GM18526 (cell line): ENCODE results near the gene SCFD2.

Experiments
- POLR2A ChIP-seq: IDR thresholded peaks from 3 replicates; pipeline ENCODE4 v1.6.1; 2011; ENCODE audit not compliant: insufficient read length; ENCODE audit errors: extremely low read depth

SCFD2 gene

DNA sequence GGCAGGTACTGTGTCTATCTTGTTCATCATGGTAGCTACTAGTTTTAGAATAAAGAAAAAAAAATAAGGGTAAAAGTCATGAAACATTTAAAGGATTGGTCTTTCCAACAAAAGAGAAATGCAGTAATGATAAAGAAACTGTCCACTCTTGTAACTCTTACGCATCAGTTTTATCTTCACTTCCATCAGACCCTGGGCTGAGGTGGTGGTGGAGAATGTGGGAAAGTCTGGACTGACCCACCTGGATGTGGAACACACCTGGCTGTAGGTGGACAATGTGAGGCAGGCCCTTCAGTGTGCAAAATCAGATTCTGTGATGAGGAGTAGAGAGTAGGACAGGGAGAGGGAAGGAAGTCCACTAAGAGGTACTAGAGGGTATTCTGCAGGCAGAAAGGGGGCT is 375.2 kb downstream of the SCFD2 start:
- TF ChIP-seq POLR2A: no peak

DNA sequence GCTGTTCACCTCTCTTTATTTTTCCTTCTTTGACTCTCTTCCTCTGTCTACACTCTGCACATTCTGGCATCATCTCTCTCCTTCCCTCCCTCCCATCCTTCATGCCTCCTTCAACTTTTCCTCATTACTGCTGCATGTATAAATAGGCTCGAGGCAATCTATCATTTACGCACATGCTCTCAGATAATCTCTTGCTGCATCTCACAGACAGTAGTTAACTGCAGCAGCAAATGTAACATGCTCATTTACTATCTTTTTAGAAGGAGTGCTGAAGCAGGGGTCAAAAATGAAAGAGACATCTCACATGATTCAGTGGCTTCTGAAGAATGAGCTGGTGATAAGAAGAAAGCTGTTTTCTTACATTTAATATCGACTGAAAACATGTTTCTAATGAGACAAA is 376.0 kb downstream of the SCFD2 start:
- TF ChIP-seq POLR2A: no peak

DNA sequence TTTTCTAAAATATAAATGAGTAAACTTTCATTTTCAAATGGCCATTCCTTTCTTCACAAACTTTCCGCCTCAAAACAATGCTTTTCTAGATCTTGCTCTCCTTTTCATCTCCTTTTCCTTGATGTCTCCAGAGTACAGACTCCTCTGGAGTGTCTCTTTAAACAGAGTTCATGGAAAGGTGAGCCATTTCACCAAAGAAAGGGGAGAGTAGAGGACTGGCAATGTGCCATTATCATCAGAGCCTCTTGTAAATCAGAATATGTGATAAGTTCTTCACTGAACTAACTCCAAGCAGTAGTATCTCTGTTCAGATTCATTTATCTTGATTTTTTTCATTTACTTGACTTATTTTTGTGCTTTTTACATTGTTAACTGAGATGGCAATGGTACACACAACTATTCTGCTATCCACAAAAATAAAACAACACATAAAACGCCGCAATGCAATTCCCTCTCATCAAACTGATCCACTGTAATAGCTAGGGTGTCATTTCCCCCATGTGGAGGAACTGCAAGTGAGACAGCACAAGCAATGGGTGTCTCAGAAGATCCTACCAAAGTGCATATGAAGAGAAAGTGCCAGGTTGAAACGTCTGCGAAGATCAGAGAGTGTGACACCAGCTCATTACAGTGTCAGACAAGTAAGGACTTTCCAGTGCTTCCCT is 378.3 kb downstream of the SCFD2 start:
- no peak for TF ChIP-seq POLR2A

DNA sequence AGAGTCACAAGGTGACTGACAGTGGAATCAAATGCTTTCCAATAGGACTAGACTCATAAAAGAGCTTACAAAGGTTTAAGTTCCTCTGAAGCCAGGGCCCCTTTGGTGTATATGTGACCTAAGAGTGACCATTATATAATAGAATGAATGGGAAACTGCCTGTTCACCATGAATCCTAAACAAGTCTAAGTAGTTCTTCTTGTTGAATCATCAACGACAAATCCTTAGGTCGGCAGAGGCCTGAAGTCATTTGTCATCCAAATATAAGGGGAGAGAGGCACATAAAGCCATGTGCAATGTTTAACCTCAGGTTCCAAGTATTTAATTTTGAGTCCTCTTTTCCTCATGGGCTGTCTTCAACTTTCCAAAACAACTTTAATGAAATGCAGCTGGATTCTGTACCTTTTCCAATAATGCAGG is 381.4 kb downstream of the SCFD2 start:
- TF ChIP-seq POLR2A: no peak

DNA sequence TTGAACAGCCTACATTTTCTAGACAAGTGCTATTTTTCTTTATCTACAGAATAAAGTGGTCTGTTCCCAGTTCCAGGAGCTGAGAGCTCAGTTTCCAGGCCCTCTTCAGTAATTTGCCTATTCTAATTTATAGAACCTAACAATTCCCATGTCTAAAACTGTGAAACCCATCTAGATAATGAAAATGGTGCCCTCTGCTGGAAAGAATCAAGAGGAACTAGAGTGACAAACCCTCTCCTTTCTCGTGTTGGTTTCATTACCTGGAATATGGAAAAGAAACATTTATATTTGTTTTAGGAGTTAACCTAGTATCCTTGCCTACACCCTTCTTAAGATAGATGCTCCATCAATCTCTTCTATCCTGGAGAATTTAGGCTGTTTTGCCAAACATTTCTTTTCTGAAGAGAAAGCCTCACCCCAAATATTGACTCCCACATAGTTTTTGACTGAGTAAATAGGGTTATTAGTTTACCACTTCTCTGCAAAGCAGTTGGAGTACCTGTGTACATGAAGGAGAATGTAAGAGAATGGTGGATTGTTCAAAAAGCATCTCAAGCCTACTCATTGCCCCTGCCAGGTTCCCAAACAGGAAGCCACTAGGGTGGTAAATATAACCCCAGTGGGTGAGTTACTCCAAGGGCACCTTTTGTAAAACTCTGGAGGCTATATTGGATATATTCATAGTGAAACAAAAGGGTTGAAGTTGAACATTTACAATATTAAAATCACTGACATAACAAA is 382.1 kb downstream of the SCFD2 start:
- TF ChIP-seq POLR2A: no peak

DNA sequence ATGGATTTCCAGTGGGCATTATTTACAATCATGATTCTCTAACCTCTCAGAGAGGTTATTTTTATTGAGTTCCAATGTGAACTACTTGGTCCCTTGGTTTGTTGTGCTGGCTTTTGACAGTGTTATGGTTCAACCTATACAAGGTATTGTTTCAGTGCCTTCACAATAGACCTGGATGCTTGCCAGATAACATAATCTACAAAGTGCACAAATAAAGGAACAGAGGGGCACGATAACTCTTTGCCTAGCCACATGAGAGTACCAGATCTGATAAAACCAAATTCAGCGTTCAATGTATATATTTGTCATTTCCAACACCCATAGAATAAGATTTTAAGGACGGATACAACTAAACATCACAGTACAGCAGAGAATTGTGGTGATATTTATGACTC is 382.9 kb downstream of the SCFD2 start:
- TF ChIP-seq POLR2A: no peak

DNA sequence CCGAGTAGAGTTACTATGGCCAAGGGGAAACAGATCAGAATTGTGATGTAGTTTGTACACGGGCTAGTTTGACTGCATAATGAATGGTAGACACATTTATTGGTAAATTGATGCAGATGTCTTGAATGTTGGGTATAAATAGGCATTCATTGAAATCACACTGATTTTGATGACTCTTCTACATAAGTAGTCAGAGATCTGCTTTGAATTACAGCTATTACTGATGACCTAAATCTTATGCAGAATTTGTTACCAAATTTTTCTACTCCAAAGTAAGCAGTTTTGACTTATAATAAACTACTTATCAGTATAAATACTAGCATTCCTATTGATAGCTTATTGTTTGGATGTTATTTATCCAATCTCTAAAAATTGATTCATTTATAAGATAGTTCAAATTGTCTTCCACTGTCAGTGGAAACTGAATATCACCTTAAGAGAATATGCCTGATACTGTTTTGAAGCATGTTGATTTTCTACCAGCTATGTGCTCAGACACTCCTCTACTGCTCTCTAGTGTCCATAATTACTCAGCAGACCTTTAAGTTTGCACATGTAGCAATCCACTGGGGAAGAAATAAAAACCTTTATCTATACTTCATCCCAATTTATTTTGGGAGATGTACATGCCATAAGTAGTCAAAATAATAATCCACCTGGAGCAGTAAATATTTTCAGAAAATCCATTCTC is 383.5 kb downstream of the SCFD2 start:
- TF ChIP-seq POLR2A: no peak

DNA sequence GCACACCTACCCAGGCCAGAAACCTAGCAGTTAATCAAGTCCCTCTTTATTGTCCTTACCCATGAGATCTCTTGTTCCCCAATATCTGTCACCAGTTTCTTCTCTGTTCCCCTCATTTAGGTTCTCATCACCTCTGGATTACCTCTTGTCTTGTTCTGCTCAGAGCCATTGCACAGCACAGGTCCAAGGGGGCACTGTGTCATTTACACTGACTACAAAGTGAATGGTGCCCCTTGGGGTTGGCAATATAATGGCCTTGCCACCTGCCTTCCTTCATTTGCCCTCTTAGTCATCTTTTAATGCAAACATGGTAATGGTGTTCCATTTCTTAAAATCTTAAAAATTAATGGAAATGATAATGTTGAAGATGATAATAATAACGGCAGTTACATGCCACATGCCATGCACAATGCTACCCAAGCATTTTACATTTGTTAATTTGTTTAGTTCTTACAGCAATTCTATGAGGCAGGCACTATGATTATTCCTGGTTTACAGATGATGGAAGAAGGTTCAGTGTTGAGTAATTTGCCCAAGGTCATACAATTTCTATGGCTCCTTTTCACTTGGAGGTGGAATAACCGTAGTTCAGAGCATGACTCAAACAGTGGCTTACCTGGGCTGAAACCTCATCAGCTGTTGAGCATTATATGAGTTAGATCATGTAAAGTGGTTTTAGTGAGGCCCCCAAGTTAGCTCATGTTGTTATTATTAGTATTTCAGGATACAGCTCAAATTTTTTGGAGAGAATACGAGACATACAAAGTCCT is 385.9 kb downstream of the SCFD2 start:
- TF ChIP-seq POLR2A: no peak

DNA sequence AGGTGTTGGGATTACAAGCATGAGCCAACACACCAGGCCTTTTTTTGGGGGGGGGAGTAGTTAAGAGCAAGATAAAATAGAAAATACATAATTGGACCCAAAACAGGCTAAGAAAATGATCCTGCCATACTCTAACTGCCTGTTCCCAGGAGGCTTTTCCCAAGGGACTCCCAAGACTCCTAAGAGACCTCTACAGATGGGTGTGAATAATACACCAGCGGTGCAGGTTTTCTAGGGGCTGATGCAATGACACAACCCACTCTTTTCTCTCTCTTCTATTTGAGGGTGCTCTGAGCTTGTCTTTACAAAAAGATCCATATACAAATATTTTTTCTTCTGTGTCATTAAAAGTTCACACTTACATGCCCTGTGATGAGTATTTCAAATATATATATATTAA is 386.8 kb downstream of the SCFD2 start:
- no peak for TF ChIP-seq POLR2A

DNA sequence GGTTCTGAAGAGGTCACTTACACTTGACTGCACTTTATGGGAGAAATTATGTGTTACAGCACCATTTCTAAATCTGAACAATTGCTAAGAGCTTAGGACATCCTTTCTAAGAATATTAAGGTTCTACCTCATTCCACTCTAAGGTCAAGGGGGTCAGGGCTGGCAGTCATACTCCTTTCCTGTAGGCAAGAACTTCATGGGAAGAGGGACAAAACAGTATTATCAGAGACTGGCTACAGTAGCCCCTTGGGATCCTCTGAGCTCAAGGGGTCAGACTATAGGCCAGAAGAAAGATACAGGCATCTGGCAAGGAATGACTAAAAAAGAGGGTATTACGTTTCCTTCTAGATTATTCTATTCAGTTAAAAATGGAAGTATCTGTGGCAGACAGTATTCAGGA is 388.6 kb downstream of the SCFD2 start:
- no peak for TF ChIP-seq POLR2A

DNA sequence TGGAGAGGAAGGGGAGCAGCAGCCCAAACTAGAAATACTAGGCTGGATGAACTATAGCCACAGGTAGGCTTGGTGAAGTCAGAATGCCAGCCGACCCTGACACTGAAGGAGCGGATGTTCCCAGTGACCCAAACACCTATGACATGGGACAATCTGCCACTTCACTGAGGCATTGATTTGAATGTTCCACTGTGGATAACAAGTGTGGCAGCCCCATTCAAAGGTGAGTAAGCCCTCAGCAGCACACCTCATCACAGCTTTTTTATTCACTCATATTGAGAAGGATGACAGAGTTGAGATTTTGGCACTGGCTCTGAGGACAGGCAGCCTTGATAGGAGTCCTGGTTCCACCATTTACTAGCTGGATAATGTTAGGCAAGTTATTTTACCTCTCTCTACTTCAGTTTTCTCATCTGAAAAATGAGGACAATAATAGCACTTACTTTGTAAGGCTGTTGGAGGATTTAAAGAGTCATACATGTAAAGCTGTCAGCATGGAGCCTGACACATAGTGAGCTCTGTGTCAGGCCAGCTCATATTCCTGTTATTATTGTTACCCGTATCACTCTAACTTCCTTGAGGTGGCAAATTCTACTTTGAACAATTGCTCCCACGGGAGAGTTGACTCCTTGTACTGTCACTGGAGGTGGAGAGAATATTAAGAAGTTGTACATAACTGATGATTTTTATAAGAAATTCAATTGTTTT is 389.2 kb downstream of the SCFD2 start:
- TF ChIP-seq POLR2A: no peak

DNA sequence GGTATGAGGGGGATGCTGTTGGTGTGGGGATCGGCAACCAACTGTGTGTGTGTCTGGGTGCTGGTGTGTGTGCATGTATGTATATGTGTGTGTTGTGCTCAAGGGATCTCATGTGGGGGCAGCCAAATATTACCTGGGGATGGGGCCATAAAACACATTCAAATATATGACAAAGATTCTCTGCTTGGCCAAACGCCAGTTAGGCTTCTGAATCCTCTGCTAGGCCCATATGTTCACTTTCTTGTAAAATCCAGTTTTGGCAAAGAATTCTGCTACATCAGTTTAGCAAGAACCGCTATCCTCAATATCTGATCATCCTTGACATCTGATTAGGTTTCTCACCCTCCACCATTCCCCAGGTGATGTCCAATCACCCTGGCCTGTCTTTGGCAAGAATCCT is 397.2 kb downstream of the SCFD2 start:
- no peak for TF ChIP-seq POLR2A

DNA sequence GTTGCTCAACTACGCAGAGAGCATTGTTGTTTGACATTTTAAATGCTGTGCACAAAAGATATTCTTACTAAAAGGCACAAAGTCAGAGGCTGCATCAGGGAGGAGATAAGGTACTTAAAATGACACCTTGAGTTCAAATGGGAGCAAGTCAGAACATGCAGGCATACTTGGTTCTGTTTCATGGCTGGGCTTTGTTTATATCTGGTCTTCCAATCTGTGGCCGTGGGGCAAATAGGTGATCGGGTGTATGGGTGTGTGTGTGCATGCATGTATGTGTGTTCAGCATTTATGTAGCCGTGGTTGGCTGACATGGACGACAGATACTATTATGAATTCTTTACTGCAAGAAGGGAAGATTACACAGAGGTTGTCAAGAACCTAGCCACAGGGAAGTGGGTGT is 397.6 kb downstream of the SCFD2 start:
- TF ChIP-seq POLR2A: no peak

DNA sequence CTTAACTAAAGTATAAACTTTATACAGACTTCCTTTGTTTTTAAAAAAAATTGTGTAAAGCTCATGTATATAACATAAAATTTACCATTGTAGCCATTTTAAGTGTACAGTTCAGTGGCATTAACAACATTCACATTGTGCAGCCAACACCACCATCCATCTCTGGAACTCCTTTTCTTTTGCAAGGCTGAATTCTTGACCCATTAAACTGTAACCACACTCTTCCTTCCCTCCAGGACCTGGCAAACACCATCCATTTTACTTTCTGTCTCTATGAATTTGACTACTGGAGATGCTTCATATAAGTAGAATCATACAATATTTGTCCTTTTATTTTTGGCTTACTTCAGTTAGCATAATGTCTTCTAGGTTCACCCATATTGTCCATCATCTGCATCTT is 399.1 kb downstream of the SCFD2 start:
- TF ChIP-seq POLR2A: no peak

DNA sequence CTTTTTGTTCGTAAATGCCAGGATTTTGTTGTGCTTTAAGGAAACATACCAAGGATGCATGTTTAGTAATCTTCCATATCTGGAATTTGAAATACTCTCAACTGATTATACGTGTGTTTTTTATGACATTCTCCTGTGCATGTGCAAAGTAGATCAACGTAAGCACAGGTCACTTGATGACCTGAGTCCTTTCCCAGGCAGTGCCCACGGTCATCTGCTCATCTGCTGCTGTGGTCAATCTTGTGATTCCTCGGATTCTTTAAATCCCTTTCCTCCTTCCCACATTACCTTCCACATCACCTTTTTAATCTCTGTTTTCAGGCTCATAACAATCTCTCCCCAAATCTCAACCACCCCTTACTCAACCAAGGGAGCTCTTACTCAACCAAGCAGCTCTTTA is 399.7 kb downstream of the SCFD2 start:
- no peak for TF ChIP-seq POLR2A

DNA sequence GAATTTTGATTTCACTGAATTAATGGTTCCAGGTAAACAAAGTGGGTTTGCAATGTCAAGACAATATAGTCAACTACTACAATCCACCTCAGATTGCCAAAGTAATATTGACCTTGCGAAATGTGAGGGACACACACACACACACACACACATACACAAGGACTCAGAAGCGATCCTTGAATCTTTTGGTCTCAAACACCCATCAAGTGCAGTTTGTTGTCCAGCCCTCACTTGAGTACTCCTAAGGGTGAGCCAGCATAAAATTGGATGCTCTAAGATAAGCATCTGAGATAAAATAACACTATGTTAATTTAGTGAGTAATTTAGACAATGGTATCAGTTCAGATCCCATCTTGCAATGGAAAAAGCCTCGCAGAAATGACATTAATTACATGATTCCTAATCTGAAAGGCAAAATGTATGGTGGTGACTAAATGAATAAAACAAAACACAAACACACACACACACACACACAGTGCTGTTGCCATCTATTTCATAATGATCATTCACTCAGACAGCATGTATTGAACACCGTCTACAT is 401.2 kb downstream of the SCFD2 start:
- TF ChIP-seq POLR2A: no peak
